ENCODE measurements around the gene GAS2L2. TPM values are rescaled to one million over a fixed set of nuclear protein-coding genes. Genes with fewer than 3 reads are reported as not detected.

The GAS2L2 gene
- under 1 TPM in 1 of 5 donors, not detected in 4; under 0.01 TPM for total RNA-seq
- polyA plus RNA-seq, result under 1 TPM in 1 of 3 donors, not detected in 2; 0.05 TPM
- long read RNA-seq, donor 1, result 0 reads
- long read RNA-seq, donor 2, result 0 reads
- long read RNA-seq, donor 3, result 0 reads
- long read RNA-seq, donor 4, result 0 reads
- long read RNA-seq, donor 5, result 0 reads
- long read RNA-seq, donor 6, result 0 reads
- long read RNA-seq, donor 7, result 0 reads
- long read RNA-seq, donor 8, result 0 reads
- long read RNA-seq, donor 9, result 0 reads
- long read RNA-seq, donor 10, result 0 reads

DNA sequence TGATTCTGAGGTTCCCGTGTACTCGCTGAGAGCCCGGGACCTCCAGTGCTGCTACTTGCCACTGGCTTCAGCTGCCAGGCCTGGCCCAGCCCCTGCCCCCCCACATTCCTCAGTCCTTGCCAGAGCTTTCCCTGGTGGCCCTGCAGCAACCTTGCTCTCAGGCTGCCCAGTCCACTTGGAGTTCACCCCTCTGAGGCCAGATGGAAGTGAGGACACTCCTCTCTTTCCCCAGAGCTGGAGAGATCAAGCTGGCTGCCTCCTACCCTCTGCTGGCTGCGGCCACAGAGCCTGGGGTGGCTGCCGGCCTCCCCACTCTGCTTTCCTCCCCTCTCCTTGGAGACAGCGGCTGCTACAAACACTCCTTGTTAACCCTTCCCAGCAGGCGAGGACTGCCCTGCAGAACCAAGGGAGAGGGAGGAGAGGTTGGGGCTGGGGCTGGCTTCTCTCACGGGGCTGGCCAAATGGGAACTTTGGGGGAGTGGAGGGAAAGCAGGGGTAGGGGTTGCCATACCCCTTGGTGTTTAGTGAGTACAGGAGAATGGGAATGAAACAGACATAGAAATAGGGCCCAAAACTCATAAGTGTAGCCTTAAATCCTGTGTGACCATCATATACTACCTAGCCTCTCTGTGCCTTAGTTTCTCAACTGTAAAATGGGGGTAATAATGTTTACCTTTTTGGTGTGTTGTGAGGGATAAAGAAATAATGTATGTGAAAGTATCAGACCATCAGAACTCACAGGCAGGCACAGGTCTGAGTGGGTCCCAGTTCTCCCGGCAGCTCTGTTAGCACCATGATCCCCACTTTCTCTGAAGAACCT lies at the start of gene GAS2L2:
GAS2L2 (minus strand) TSS at position 295 of the 820 bp plus-strand sequence. CDS start 389 bp downstream, outside the sequence.
- peaks cover 6 to 32% (median 25%) of the 10 kb centered on the region in 4 donors for H3K4me1 ChIP-seq
- no peak within 1 kb of the TSS for H3K4me3 ChIP-seq
- no peak for DNase-seq
- no peaks in the 10 kb centered on the region for H3K36me3 ChIP-seq
- intact Hi-C loops (cut with DNase I; ENCODE audit: low total_unique reads), result no loop called here
- H3K9me3 ChIP-seq, result no peaks in the 10 kb centered on the region
- 28 to 48% (median 40%) methylated on average over 4 to 9 of the region's 9 CpGs for WGBS, 5 donors
- H3K27me3 ChIP-seq, result peaks cover 7 to 47% (median 19%) of the 10 kb centered on the region in 3 donors
- TF ChIP-seq POLR2AphosphoS5 (IDR thresholded peaks at IDR 0.05) (no peak), EP300 (IDR thresholded peaks at IDR 0.05) (no peak), POLR2A (IDR thresholded peaks at IDR 0.05) (no peak)
- TF ChIP-seq, protein P1, sequence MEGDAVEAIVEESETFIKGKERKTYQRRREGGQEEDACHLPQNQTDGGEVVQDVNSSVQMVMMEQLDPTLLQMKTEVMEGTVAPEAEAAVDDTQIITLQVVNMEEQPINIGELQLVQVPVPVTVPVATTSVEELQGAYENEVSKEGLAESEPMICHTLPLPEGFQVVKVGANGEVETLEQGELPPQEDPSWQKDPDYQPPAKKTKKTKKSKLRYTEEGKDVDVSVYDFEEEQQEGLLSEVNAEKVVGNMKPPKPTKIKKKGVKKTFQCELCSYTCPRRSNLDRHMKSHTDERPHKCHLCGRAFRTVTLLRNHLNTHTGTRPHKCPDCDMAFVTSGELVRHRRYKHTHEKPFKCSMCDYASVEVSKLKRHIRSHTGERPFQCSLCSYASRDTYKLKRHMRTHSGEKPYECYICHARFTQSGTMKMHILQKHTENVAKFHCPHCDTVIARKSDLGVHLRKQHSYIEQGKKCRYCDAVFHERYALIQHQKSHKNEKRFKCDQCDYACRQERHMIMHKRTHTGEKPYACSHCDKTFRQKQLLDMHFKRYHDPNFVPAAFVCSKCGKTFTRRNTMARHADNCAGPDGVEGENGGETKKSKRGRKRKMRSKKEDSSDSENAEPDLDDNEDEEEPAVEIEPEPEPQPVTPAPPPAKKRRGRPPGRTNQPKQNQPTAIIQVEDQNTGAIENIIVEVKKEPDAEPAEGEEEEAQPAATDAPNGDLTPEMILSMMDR (IDR thresholded peaks at IDR 0.05), result no peak
- no peak within 1 kb of the TSS for H3K27ac ChIP-seq

DNA sequence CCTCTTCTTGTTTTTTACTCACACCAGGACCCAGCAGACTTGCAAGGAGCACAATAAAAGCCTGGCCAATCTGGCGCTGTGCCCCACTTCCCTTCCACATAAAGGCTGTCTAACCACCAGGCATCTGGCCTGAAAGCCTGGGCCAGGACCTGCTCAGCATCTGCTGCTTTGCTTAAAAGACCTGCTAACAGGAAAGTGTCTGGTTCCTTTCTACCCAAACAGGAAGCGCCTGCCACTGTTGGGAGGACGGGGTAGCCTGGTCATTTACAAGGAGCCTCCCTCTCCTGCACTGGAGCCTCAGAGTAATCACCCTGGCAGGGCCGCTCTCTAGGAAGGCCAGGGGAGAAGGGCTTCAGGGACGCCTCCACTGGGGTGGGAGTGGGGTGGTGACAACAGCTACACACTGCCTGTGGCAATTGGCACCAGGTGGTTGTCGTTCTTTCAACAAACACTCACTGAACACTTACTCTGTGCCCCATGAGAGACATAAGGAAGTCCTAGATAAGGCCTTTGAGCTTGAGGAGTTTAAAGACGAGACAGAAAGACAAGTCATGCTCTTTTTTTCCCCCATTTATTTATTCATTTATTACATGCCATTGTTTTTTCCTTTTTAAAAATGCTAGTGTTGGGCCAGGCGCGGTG lies 48.7 kb upstream of the GAS2L2 start:
- H3K27me3 ChIP-seq, result peaks cover 0 to 20% (median 0%) of the 10 kb centered on the region in 3 donors
- peak; percentile 72 to 89 for DNase-seq
- no peak overlapping the region for H3K4me3 ChIP-seq
- H3K36me3 ChIP-seq, result no peaks in the 10 kb centered on the region
- H3K9me3 ChIP-seq, result no peaks in the 10 kb centered on the region
- peak overlapping the region in 3 of 5 donors; percentile 38 to 51 (median 50) for H3K27ac ChIP-seq
- 45 to 56% (median 50%) methylated on average over 9 of the region's 9 CpGs for WGBS, 5 donors
- intact Hi-C loops (cut with DNase I; ENCODE audit: low total_unique reads), result no loop called here
- peaks cover 17 to 51% (median 34%) of the 10 kb centered on the region in 4 donors for H3K4me1 ChIP-seq
- TF ChIP-seq, protein P1 (IDR thresholded peaks at IDR 0.05), result no peak
- peak; percentile 54 to 82 (median 58) for TF ChIP-seq POLR2AphosphoS5 (IDR thresholded peaks at IDR 0.05)
- no peak for TF ChIP-seq POLR2A (IDR thresholded peaks at IDR 0.05)
- no peak for TF ChIP-seq EP300 (IDR thresholded peaks at IDR 0.05)

- H3K27me3 ChIP-seq, result peaks cover 0 to 37% (median 4%) of the 10 kb centered on the region in 3 donors
- peak overlapping the region in 2 of 5 donors; percentile 38 to 46 for H3K27ac ChIP-seq
- peak in 2 of 3 donors; percentile 12 to 44 for TF ChIP-seq POLR2AphosphoS5 (IDR thresholded peaks at IDR 0.05)
- TF ChIP-seq, protein P1 (IDR thresholded peaks at IDR 0.05), result no peak
- no peaks in the 10 kb centered on the region for H3K9me3 ChIP-seq
- intact Hi-C loops (cut with DNase I; ENCODE audit: low total_unique reads), result no loop called here
- no peak overlapping the region for H3K4me3 ChIP-seq
- DNase-seq, result peak; percentile 81 to 89
- H3K36me3 ChIP-seq, result no peaks in the 10 kb centered on the region
- peaks cover 21 to 66% (median 44%) of the 10 kb centered on the region in 4 donors for H3K4me1 ChIP-seq
These were observed 46.9 kb upstream of the GAS2L2 start for GRCh38 chr17:35799942-35800341.

DNA sequence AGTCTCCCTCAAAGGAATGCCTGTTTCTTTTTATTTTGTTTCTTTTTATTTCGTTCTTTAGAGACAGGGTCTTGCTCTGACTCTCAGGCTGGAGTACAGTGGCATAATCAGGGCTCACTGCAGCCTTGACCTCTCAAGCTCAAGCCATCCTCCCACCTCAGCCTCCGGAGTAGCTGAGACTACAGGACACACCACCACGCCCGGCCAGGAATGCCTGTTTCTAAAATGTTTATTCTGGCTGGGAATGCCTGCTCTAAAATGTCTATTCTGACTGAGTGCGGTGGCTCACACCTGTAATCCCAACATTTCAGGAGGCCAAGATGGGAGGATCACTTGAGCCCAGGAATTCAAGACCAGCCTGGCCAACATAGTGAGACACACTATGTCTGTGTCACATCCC lies 44.9 kb upstream of the GAS2L2 start:
- no peaks in the 10 kb centered on the region for H3K9me3 ChIP-seq
- 61 to 81% (median 67%) methylated on average over 5 of the region's 5 CpGs for WGBS, 5 donors
- H3K4me3 ChIP-seq, result no peak overlapping the region
- peaks cover 26 to 75% (median 51%) of the 10 kb centered on the region in 4 donors for H3K4me1 ChIP-seq
- intact Hi-C loops (cut with DNase I; ENCODE audit: low total_unique reads), result no loop called here
- H3K27me3 ChIP-seq, result peaks cover 0 to 55% (median 7%) of the 10 kb centered on the region in 3 donors
- DNase-seq, result no peak
- no peak for TF ChIP-seq POLR2A (IDR thresholded peaks at IDR 0.05)
- TF ChIP-seq, protein P1 (IDR thresholded peaks at IDR 0.05), result no peak
- no peak for TF ChIP-seq POLR2AphosphoS5 (IDR thresholded peaks at IDR 0.05)
- no peak for TF ChIP-seq EP300 (IDR thresholded peaks at IDR 0.05)
- no peaks in the 10 kb centered on the region for H3K36me3 ChIP-seq
- no peak overlapping the region for H3K27ac ChIP-seq

All from stomach (tissue), 19 donors.